Mammary epithelial cell (primary cell): ENCODE measurements around the gene ATG13.

Experiments
- CTCF ChIP-seq, 2 donors: IDR thresholded peaks in 1 of 2; conservative IDR thresholded peaks in 1 of 2; 2 replicates each; pipeline ENCODE4 v1.5.1; 2011 to 2012; ENCODE audit warnings: inconsistent platforms in 2 of 2, low read length in 2 of 2, mild to moderate bottlenecking in 2 of 2, control low read depth in 1 of 2, low read depth in 1 of 2; ENCODE audit not compliant: insufficient read depth in 1 of 2; ENCODE audit errors: extremely low read depth in 1 of 2
- EZH2 ChIP-seq: IDR thresholded peaks from 2 replicates; pipeline ENCODE4 v1.6.1; 2012; ENCODE audit warnings: low read length, inconsistent platforms, borderline replicate concordance

GRCh38 chr11:46679241-46680163, 62.1 kb downstream of the ATG13 start:
- TF ChIP-seq CTCF (conservative IDR thresholded peaks at IDR 0.05 in 1 of 2, IDR thresholded peaks at IDR 0.05 in 1 of 2; ENCODE audit: extremely low read depth in 1 of 2, insufficient read depth in 1 of 2, low read depth in 1 of 2, low read length in 2 of 2) (no peak), EZH2 (no peak)
